PFSK-1 (cell line): ENCODE measurements around the gene WDR35.

Experiments
- FOXP2 ChIP-seq: optimal IDR thresholded peaks from 2 replicates; pipeline ENCODE3; 2011; ENCODE audit warnings: borderline replicate concordance, control low read depth, inconsistent platforms; ENCODE audit not compliant: insufficient read depth; ENCODE audit errors: extremely low read length, extremely low read depth
- POLR2AphosphoS5 ChIP-seq: IDR thresholded peaks from 2 replicates; pipeline ENCODE4 v1.6.1; 2012; ENCODE audit warnings: low read depth, mild to moderate bottlenecking, control low read depth, low read length, moderate library complexity
- SIN3A ChIP-seq: IDR thresholded peaks from 2 replicates; pipeline ENCODE4 v1.6.1; 2012; ENCODE audit warnings: mild to moderate bottlenecking, low read length, moderate library complexity, borderline replicate concordance; ENCODE audit not compliant: insufficient read depth
- TAF1 ChIP-seq: IDR thresholded peaks from 2 replicates; pipeline ENCODE4 v1.6.1; 2012; ENCODE audit warnings: low read length, control low read depth, borderline replicate concordance; ENCODE audit not compliant: insufficient read depth
- TF ChIP-seq, protein P1 (sequence below), 2 experiments: IDR thresholded peaks; 2 replicates each; pipeline versions ENCODE4 v1.6.1 to v1.8.0; 2011 to 2012; ENCODE audit warnings: low read depth in 2 of 2, low read length in 2 of 2, control low read depth in 1 of 2, inconsistent platforms in 1 of 2, mild to moderate bottlenecking in 1 of 2, moderate library complexity in 1 of 2; ENCODE audit not compliant: insufficient read depth in 1 of 2

Gene WDR35

DNA sequence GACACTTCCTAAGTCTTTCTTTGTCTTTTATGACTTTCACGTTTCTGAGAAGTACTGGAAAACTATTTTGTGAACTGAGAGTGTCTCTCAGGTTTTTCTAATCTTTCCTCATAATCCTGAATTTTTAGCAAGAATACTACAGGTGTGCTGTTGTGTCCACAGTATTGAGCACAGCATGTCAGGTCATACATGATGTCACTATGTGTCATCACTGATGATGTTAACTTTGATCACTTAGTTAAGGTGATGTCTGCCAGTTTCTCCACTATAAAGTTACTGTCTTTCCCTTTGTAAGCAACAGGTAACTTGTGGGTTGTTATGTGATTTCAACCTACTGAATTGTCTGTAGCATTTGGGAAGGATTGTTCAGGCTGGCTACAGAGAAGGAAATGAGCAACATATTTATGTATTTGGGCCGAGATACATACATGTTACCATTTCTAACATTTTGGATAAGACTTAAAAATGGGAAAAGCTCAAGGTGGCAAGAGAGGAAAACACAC is 11.5 kb upstream of the WDR35 start:
- no peak for TF ChIP-seq POLR2AphosphoS5
- TF ChIP-seq, protein P1, sequence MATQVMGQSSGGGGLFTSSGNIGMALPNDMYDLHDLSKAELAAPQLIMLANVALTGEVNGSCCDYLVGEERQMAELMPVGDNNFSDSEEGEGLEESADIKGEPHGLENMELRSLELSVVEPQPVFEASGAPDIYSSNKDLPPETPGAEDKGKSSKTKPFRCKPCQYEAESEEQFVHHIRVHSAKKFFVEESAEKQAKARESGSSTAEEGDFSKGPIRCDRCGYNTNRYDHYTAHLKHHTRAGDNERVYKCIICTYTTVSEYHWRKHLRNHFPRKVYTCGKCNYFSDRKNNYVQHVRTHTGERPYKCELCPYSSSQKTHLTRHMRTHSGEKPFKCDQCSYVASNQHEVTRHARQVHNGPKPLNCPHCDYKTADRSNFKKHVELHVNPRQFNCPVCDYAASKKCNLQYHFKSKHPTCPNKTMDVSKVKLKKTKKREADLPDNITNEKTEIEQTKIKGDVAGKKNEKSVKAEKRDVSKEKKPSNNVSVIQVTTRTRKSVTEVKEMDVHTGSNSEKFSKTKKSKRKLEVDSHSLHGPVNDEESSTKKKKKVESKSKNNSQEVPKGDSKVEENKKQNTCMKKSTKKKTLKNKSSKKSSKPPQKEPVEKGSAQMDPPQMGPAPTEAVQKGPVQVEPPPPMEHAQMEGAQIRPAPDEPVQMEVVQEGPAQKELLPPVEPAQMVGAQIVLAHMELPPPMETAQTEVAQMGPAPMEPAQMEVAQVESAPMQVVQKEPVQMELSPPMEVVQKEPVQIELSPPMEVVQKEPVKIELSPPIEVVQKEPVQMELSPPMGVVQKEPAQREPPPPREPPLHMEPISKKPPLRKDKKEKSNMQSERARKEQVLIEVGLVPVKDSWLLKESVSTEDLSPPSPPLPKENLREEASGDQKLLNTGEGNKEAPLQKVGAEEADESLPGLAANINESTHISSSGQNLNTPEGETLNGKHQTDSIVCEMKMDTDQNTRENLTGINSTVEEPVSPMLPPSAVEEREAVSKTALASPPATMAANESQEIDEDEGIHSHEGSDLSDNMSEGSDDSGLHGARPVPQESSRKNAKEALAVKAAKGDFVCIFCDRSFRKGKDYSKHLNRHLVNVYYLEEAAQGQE (IDR thresholded peaks at IDR 0.05; ENCODE audit: insufficient read depth in 1 of 2, low read depth in 2 of 2, low read length in 2 of 2): no peak
- no peak for TF ChIP-seq FOXP2
- no peak for TF ChIP-seq SIN3A
- no peak for TF ChIP-seq TAF1

DNA sequence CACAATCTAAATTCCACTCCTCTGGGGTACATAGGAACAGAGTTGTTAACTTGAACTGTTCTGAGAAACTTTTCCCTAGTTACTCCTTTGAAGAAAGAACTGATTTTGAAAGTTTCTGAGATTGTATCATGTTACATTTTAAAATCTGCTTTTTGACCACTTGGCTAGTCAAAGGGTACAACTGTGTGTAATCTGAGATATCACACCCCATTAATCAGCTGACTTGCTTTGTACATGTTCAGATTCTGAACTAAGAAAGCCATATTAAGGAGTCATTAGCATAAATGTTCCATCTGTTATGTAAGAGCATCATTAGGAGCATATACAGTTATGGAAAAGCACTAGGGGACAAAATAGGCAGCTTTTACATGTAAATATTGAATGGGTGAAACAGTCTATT is 3.8 kb upstream of the WDR35 start:
- TF ChIP-seq TAF1: no peak
- TF ChIP-seq SIN3A: no peak
- no peak for TF ChIP-seq FOXP2
- TF ChIP-seq POLR2AphosphoS5: no peak
- TF ChIP-seq, protein P1 (IDR thresholded peaks at IDR 0.05; ENCODE audit: insufficient read depth in 1 of 2, low read depth in 2 of 2, low read length in 2 of 2): no peak

- TF ChIP-seq, protein P1 (IDR thresholded peaks at IDR 0.05; ENCODE audit: insufficient read depth in 1 of 2, low read depth in 2 of 2, low read length in 2 of 2): no peak
- no peak for TF ChIP-seq POLR2AphosphoS5
- TF ChIP-seq TAF1: no peak
- TF ChIP-seq FOXP2: no peak
- no peak for TF ChIP-seq SIN3A
Observed at GRCh38 chr2:19991895-19992294, 2.0 kb upstream of the WDR35 start.

- TF ChIP-seq TAF1 (no peak), POLR2AphosphoS5 (no peak), SIN3A (no peak), FOXP2 (no peak)
- TF ChIP-seq, protein P1 (IDR thresholded peaks at IDR 0.05; ENCODE audit: insufficient read depth in 1 of 2, low read depth in 2 of 2, low read length in 2 of 2): no peak
Observed at GRCh38 chr2:19990416-19990728, 467 bp upstream of the WDR35 start.

DNA sequence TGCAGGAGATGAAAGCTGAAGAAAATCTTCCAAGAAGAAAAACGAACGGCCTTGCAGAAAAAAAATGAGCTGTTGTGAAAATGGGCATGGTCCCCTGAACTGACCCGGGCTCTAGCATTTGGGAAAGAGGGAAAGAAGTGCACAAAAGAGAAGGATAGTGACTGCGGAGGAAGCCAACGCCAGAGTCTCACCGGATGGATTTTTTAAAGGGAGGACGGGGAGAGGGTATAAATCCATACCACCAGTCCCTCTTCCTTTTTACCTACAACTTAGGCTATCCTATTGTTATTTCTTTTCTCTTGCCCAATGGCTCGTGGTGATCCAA is 601 bp downstream of the WDR35 start:
- no peak for TF ChIP-seq TAF1
- TF ChIP-seq POLR2AphosphoS5: no peak
- no peak for TF ChIP-seq FOXP2
- TF ChIP-seq, protein P1 (IDR thresholded peaks at IDR 0.05; ENCODE audit: insufficient read depth in 1 of 2, low read depth in 2 of 2, low read length in 2 of 2): no peak
- TF ChIP-seq SIN3A: 0 out of 2 replicates have a peak, but pooled peaks have one; percentile 0
